GM21737 (cell line): ENCODE results near the gene RPRD1A.
A peak's percentile ranks its signal among the peaks of the same experiment; 100 is the strongest.
"Not testable (repeated sequence)": the region's sequence is repeated elsewhere in the genome, so short reads cannot be mapped to it uniquely, and the experiment has no call there.

ENCODE experiments used
- ATAC-seq: cut with Tn5 transposase; IDR thresholded peaks from one replicate; pipeline ENCODE4 v1.9.1; 2021; ENCODE audit warnings: mild to moderate bottlenecking, moderate library complexity; ENCODE audit not compliant: unreplicated experiment

The RPRD1A gene

DNA sequence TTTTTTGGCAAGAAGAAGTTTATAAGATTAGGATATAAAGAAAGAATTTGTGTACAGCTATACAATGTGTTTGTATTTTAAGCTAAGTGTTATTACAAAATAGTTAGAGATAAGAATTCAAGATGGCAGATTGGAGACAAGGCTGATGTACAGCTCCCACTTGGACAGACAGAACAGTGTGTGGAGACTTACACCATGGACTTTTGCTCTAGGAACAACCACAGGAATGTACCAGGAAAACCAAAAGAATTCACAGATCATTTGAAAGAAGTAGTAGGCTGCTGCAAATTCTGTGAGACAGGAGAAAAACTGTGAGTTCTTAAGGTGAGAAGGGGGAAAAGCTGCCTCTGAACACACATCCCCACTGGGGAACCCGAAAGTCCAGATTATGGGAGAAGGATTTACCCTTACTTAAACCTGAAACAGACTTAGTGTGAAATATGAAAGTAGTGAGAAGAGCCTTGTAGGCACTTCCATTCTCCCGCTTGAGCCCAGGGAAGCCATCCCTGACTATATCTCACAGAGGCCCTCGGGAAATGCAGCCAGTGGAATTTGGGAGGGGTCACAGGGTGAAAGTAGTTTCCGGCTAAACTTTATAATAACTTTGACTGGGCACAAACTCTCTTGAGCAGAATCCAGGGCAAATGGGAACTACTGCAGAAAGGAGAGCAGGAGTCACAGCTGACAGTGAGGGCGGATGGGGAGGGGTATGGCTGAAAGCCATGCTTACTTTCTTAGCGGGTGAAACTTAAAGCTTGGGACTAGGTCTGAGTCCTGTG lies 11.6 kb upstream of the RPRD1A start:
- no peak for ATAC-seq

DNA sequence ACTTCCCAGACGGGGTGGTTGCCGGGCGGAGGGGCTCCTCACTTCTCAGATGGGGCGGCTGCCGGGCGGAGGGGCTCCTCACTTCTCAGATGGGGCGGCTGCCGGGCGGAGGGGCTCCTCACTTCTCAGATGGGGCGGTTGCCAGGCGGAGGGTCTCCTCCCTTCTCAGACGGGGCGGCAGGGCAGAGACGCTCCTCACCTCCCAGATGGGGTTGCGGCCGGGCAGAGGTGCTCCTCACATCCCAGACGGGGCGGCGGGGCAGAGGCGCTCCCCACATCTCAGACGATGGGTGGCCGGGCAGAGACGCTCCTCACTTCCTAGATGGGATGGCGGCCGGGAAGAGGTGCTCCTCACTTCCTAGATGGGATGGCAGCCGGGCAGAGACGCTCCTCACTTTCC lies 10.4 kb upstream of the RPRD1A start:
- ATAC-seq: not testable (repeated sequence)

DNA sequence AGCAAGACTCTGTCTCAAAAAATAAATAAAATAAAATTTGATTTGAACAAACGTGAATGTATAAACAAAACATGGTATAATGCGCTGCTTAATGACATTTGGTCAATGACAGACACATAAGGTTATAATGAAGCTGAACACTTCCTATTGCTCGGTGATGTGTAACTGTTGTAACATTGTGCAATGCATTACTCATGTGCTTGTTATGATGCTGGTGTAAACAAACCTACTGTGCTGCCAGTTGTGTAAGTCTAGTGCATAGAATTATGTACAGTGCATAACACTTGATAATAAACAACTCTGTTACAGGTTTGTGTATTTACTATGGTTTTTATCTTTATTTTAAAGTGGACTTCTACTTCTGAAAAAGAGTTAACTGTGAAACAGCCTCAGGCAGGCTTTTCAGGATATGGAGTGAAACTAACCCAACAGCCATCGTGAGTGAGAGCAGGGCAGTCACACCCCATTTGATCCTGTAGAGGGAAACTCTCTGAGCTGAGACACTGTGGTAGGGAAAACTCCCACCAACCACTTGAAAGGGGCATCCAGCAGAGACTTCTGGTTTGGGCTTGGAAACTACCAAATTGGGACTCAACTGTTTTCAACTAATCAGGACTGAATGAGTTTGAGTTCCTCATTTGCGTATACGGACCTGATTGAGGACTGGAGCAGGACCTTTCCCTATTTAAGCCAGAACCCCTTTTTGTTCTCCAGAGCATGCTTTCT lies 8.7 kb upstream of the RPRD1A start:
- peak; percentile 80 for ATAC-seq

DNA sequence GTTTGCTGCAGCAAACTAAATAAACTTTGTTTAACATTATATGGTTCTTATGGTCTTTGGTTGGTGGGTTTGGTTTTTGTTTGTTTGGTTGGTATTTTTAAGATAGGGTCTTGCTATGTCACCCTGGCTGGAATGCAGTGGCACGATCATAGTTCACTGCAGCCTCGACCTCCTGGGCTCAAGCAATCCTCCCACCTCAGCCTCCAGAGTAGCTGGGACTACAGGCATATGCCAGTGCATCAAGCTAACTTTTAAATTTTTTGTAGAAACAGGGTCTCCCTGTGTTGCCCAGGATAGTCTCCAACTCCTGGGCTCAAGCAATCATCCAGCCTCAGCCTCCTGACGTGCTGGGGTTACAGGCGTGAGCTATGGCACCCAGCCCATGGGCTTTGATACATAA lies 7.1 kb upstream of the RPRD1A start:
- no peak for ATAC-seq

DNA sequence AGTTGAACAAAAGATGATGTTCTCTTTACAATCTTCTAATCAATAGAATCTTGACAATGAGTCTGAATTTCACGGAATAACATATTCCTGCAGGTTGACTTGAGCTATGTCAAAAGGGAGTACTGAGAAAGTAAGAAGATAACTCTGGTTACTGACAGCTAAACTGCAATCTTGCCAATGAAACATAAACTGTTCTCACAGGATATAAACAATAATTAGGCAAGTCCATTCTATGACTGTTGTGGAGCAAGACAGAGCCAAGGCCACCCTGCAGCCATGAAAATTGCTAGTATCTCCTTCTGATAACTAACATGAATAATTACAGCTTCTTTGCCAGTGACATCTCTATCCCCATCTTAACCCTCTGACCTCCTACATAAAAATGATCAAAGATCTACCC lies 6.3 kb upstream of the RPRD1A start:
- no peak for ATAC-seq

DNA sequence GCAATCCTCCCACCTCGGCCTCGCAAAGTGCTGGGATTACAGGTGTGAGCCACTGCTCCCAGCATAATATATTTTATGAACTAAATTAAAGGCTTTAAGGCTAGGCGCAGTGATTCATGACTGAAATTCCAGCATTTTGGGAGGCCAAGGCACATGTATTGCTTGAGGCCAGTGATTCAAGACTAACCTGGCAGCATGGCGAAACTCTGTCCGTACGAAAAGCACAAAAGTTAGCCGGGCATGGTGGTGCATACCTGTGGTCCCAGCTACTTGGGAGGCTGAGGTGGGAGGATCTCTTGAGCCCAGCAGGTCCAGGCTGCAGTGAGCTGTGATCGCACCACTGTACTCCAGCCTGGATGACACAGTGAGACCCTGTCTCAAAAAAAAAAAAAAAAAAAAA lies 5.0 kb upstream of the RPRD1A start:
- not testable (repeated sequence) for ATAC-seq

DNA sequence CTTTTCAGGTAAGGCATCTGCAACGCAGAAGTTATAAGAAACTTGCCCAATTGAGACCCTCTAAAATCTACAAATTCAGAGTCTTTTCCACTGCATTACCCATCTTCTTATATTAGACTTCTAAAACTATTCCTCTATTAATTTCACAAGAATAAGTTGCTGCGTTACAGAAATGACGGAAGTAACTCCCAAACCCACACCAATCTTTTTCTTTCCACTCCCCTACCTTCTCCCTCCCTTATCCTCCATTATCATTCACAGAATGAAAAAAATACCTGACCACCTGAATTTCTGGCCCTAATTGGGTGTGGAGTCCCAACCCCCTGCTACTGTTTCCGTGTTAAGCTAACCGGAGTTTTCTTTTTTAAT lies 689 bp downstream of the RPRD1A start:
- peak; percentile 5 for ATAC-seq

DNA sequence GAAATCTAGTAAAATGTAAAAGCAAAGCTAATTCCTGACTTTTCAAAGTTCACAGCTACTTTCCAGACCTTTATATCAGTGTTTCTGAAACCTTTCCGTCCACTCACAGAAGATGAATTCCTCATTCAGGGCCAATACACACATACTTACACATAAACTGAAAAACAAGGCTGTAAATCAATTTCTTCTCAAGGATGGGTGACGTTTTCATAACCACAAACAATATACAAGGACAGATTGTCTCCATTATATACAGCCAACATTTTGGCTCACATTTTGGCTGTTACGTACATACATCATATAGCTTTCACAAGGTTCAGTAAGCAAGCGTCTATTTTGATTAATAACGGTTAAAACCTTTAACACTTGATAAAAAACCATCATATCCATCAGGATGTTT lies 1.4 kb downstream of the RPRD1A start:
- ATAC-seq: no peak

DNA sequence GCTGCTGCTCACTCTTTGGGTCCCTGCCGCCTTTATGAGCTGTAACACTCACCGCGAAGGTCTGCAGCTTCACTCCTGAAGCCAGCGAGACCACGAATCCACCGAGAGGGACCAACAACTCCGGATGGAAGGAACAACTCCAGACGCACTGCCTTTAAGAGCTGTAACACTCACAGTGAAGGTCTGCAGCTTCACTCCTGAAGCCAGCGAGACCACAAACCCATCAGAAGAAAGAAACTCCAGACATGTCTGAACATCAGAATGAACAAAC lies 2.6 kb downstream of the RPRD1A start:
- not testable (repeated sequence) for ATAC-seq

DNA sequence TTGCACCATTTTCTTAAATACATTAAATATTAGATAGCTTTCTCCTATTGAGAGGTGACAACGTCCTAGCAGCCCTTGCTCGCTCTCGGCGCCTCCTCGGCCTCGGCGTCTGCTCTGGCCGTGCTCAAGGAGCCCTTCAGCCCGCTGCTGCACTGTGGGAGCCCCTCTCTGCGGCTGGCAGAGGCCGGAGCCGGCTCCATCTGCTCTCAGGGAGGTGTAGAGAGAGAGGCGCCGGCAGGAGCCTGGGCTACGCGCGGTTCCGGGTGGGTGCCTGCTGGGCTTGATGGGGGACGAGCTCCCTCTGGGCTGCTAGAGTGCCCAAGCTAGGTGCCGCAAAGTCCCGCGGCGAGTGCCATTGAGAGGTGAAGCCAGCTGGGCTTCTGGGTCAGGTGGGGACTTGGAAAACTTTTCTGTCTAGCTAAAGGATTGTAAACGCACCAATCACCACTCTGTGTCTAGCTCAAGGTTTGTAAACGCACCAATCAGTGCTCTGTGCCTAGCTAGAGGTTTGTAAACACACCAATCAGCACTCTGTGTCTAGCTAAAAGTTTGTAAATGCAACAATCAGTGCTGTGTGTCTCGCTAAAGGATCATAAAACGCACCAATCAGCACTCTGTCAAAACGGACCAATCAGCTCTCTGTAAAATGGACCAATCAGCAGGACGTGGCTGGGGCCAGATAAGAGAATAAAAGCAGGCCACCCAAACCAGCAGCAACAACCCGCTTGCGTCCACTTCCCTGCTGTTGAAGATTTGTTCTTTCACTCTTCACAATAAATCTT lies 3.1 kb downstream of the RPRD1A start:
- no peak for ATAC-seq

DNA sequence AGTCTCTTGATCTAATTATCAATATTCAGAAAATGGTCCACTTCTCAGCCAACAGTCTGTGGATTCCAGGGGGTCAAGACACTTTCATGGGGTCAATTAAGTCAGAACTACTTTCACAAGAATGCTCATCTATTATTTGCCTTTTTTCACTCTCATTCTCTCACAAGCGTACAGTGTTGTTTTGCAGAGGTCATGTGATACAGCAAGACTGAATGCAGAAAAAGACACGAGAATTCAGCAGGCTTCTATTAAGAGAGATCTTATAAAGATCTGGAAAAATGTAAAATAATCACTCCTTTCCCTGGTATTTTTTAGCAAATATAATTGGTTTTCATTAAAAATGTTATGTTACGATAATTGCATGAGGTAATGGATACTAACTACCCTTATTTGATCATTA lies 8.7 kb downstream of the RPRD1A start:
- ATAC-seq: no peak

DNA sequence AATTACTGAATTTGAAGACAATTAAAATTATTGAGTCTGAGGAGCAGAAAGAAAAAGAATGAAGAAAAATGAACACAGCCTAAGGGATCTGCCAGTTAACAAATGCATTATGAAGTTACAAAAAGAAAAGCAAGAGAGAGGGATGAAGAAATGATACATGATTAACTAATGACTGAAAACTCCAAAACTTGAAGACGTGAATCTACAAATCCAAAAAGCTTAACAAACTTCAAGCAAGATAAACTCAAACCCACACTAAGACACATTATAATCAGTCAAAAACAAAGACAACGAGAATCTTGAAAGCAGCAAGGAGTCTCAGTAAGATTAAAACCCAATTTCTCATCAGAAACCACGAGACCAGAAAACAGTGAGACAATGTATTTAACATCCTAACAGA lies 15.6 kb downstream of the RPRD1A start:
- ATAC-seq: no peak

DNA sequence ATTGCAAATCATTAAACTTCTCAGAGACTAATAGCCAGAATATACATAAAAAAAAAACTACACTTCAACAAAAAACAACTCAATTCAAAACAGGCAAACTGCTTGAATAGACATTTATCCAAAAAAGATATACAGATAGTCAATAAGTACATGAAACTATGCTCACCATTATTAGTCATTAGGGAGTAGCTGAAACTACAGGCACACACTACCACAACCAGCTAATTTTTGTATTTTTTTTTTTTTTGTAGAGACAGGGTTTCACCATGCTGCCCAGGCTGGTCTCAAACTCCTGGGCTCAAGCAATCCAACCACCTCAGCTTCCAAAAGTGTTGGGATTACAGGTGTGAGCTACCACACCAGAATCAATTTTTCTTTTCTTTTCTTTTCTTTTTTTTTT lies 16.9 kb downstream of the RPRD1A start:
- ATAC-seq: no peak

DNA sequence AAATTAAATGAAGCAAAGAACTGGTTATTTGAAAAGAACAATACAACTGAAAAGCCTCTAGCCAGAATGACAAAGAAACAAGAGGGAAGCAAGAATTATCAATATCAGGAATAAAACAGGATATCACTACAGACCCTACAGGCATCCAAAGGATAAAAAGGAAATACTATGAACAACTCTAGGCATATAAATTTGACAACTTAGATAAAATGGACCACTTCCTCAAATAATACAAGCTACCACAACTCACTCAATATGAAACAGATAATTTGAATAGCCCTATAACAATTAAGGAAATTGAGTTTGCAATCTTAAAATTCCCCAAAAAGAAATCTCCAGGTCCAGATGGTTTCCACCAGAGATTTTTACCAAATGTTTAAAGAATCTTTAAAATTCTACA lies 19.8 kb downstream of the RPRD1A start:
- ATAC-seq: no peak

DNA sequence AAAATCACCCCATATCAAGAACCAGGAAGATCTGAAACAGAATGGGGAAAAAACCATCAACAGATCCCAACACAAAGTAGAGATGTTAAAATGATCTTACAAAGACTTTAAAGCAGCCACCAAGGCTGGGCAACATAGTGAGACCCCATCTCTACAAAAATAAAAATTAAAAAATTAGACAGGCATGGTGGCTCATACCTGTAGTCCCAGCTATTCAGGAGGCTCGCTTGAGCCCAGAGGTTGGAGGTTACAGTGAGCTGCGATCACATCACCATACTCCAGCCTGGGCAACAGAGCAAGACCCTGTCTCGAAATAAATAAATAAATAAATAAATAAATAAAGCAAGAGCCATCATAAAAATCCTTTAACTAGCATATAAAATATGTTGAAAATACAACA lies 20.5 kb downstream of the RPRD1A start:
- ATAC-seq: no peak

DNA sequence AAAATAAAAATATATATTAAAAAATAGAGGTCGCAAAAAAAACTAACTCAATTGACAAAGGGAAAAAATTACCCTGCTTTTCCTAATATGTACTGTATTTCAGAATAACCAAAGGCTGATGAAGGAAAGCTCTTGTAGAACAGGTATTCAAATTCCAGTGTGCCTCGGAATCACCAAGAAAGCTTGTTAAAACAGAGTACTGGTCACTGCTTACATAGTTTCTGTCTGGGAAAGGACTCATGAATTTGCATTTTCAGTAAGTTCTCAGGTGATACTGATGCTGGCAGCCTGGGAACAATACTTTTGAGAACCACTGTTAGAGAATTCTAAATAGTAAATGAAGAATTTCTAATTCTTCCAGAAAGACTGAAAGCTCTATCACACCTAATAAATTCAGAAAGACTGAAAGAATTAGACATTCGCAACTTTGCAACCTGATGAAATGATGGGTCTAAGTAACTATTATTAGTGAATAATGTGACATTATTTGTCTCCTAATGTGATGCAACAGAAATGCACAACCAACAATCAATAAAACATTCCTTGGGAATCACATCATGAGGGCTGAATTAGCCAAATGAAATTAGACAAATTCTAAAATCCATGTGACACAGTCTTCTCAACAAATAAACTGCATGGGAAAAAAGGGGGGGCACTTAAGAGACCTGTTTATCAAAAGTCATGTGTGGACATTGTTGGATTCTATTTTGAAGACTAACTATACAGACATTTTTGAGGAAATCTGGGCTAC lies 21.9 kb downstream of the RPRD1A start:
- ATAC-seq: no peak

DNA sequence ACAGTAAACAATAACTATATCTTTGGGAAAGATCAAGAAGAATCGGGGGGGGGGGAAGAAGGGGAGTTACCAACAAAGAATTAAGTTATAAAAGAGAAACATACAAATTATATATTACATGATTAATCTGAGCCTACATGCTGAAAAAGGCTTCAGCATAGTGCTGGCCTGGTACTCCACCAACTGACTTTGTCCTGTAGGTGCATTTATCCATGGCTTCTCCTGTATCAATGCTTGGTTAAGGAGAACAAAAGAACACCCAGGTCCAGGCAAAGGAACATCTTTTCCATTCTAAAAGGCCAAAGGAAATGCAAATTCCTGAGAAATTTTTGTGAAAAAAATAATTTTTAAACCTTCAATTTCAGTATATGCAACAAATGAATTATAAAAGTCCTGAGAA lies 24.2 kb downstream of the RPRD1A start:
- no peak for ATAC-seq

DNA sequence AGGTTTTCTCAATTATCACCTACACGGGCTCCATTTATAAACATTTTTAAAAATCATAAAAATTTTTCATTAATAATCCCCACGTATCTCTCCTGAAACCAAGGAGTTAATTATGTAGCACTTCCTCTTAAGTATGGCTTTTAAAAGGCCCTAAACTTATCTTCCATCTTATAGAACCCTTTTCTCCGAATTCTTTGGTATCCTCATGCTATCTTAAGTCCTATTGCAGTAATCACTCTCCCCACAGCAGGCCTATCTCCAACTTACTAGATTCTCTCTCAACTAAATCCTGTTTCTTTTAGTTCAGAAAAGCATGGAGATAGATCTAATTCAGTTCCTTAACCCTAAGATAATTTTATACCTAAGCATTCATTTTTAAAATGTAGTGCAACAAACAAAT lies 26.2 kb downstream of the RPRD1A start:
- ATAC-seq: no peak

DNA sequence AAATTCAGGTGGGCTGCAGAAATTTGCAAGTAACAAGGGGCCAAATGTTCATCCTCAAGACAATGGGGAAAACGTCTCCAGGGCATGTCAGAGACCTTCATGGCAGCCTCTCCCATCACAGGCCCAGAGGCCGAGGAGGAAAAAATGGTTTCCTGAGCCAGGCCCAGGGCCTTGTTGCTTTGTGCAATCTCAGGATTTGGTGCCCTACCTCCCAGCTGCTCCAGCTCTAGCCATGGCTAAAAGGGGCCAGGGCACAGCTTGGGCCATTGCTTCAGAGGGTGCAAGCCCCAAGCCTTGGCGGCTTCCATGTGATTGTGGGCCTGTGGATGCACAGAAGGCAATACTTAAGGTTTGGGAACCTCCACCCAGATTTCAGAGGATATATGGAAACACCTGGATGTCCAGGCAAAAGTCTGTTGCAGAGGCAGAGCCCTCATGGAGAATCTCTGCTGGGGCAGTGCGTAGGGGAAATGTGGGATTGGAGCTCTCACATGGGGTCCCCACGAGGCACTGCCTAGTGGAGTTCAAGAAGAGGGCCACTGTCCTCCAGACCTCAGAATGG lies 29.2 kb downstream of the RPRD1A start:
- no peak for ATAC-seq

DNA sequence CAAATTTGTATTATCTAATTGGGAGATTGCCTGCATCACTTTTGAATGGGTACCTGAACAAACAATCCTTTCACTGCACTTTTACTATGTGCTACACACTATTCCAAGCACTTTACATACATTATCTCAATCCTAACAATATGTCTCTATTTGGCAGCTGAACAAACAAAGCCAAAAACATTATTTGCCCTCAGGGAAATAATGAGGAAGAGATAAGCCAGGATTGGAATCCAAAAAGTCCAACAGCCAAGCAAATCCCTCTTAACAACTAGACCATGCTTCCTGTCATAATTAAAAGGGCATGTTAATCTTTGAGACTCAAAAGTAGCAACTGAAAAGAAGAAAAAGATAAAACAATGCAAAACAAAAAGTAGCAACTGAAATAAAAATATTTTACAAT lies 32.1 kb downstream of the RPRD1A start:
- ATAC-seq: no peak

DNA sequence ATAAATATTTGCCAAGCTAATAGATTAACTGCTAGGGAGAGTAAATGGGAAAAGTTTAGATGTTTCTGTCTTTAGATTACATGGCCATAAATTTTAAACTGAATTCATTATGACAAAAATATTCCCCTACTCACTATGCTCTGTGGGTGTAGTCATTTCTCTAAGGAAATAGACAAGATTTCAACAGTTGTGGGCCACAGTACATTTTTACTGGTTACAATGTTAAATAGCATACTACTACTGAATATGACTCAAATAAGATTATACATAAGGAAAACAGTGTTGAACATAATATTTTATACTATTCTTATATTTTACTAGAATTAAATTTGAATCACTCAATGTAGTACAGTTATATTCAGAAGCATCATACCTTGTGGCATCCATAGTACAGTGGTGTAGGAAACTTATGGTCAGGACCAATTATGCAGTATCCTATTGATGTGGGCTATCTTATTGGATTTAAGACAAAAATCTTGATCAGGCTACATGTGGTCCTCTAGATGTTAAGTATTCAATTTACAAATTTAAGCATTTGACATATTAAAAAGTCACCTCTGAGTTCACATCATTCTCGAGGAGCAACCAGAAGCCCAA lies 33.0 kb downstream of the RPRD1A start:
- ATAC-seq: no peak
